Uterus (tissue), 2 donors: ENCODE results near the gene NCOA3.

Experiments used
- POLR2A ChIP-seq, 2 donors: fragments of 450-650 bp; IDR thresholded peaks; one replicate each; pipeline ENCODE4 v1.6.1; 2016; ENCODE audit warnings: antibody characterized with exemption in 2 of 2, mild to moderate bottlenecking in 1 of 2, moderate library complexity in 1 of 2
- TF ChIP-seq, protein P1 (sequence below), 4 experiments: fragments of 200-600 bp in 2 of 4; fragments of 450-650 bp in 2 of 4; sonication (generic) in 2 of 4; IDR thresholded peaks; one replicate each; pipeline ENCODE4 v1.5.1; 2016 to 2019; ENCODE audit warnings: antibody characterized with exemption in 4 of 4, mild to moderate bottlenecking in 2 of 4, moderate library complexity in 1 of 4

DNA sequence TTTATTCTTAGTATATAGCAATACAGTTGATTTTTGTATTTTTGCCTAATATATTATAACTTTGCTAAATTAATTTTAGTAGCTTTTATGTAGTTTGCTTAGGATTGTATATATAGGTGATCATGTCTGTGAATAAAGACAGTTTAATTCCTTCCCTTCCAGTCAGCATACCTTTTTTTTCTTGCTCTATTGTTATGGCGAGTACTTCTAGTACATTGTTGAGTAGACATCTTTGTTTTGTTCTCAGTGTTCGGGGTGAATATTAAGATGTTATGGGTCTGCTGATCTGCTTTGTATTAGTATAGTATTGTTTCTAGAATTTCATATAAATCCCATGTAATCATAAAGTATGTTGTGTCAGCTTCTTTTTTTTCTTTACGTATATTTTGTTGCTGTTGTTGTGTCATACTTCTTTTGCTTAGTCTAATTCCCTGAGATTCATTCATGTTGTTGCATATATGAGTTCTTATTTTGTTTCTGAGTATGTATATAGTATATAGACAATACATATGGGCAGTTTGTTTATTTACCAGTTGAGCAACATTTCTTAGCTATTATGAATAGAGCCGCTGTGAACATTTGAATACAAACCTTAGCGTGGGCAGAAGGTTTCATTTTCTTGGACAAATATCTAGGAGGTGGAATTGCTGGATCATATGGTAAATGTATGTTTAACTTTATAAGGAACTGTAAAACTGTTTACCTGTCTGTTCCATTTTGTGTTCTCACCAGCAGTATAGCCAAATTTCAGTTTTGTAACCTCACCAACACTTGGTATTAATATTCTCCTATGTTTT is 25.5 kb downstream of the NCOA3 start:
- TF ChIP-seq, protein P1, sequence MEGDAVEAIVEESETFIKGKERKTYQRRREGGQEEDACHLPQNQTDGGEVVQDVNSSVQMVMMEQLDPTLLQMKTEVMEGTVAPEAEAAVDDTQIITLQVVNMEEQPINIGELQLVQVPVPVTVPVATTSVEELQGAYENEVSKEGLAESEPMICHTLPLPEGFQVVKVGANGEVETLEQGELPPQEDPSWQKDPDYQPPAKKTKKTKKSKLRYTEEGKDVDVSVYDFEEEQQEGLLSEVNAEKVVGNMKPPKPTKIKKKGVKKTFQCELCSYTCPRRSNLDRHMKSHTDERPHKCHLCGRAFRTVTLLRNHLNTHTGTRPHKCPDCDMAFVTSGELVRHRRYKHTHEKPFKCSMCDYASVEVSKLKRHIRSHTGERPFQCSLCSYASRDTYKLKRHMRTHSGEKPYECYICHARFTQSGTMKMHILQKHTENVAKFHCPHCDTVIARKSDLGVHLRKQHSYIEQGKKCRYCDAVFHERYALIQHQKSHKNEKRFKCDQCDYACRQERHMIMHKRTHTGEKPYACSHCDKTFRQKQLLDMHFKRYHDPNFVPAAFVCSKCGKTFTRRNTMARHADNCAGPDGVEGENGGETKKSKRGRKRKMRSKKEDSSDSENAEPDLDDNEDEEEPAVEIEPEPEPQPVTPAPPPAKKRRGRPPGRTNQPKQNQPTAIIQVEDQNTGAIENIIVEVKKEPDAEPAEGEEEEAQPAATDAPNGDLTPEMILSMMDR (IDR thresholded peaks at IDR 0.05), result no peak
- TF ChIP-seq POLR2A (IDR thresholded peaks at IDR 0.05), result no peak
